Hepatocyte (in vitro differentiated cells): ENCODE data around the gene ARID2. TPM values are rescaled to one million over a fixed set of nuclear protein-coding genes. Genes with fewer than 3 reads are reported as not detected.
A peak's percentile ranks its signal among the peaks of the same experiment; 100 is the strongest.

Source experiments
- DNase-seq: peaks from one replicate; pipeline ENCODE4 v3.0.0-alpha.2; 2016; ENCODE audit warnings: low spot score
- H2AFZ ChIP-seq: fragments of 200-600 bp; sonication (generic); 2 replicates; pipeline ENCODE4 v1.6.0; 2016; ENCODE audit warnings: antibody characterized with exemption, mild to moderate bottlenecking
- H3K27ac ChIP-seq: fragments of 200-600 bp; sonication (generic); 2 replicates; pipeline ENCODE4 v1.5.1; 2016; ENCODE audit warnings: mild to moderate bottlenecking
- H3K27me3 ChIP-seq: fragments of 200-600 bp; sonication (generic); 2 replicates; pipeline ENCODE4 v1.6.1; 2016
- H3K36me3 ChIP-seq: fragments of 200-600 bp; sonication (generic); replicated peaks from 2 replicates; pipeline ENCODE4 v1.5.1; 2016; ENCODE audit warnings: low read depth; ENCODE audit not compliant: insufficient read depth
- H3K4me1 ChIP-seq: fragments of 200-600 bp; sonication (generic); 2 replicates; pipeline ENCODE4 v1.5.1; 2016; ENCODE audit warnings: mild to moderate bottlenecking, moderate library complexity; ENCODE audit not compliant: insufficient read depth
- H3K4me2 ChIP-seq: fragments of 200-600 bp; sonication (generic); 2 replicates; pipeline ENCODE4 v1.6.0; 2016
- H3K4me3 ChIP-seq: fragments of 200-600 bp; sonication (generic); 2 replicates; pipeline ENCODE4 v1.5.1; 2016; ENCODE audit warnings: mild to moderate bottlenecking
- H3K79me2 ChIP-seq: fragments of 200-600 bp; sonication (generic); 2 replicates; pipeline ENCODE4 v1.6.0; 2017; ENCODE audit warnings: mild to moderate bottlenecking
- H3K9me2 ChIP-seq: fragments of 200-600 bp; sonication (generic); replicated peaks from 2 replicates; pipeline ENCODE4 v1.6.0; 2017; ENCODE audit warnings: mild to moderate bottlenecking; ENCODE audit not compliant: insufficient read depth
- H3K9me3 ChIP-seq: fragments of 200-600 bp; sonication (generic); 2 replicates; pipeline ENCODE4 v1.5.1; 2016; ENCODE audit warnings: low read depth, mild to moderate bottlenecking
- H4K20me1 ChIP-seq: fragments of 200-600 bp; sonication (generic); 2 replicates; pipeline ENCODE4 v1.6.0; 2016; ENCODE audit warnings: mild to moderate bottlenecking; ENCODE audit not compliant: insufficient read depth, poor library complexity, severe bottlenecking
- EZH2 ChIP-seq: fragments of 200-600 bp; sonication (generic); IDR thresholded peaks from 2 replicates; pipeline ENCODE4 v1.6.1; 2016; ENCODE audit warnings: antibody characterized with exemption, mild to moderate bottlenecking, borderline replicate concordance
- EZH2phosphoT487 ChIP-seq: fragments of 200-600 bp; sonication (generic); IDR thresholded peaks from one replicate; pipeline ENCODE4 v1.6.1; 2018; ENCODE audit warnings: antibody characterized with exemption, mild to moderate bottlenecking, low read depth, moderate library complexity; ENCODE audit not compliant: unreplicated experiment, severe bottlenecking
- WGBS: methylation state at CpG from one replicate; pipeline ENCODE4 v1.1.6; 2016; ENCODE audit warnings: low lambda C conversion rate; ENCODE audit errors: missing lambda C conversion rate; 5-methylcytosine and 5-hydroxymethylcytosine counted together
- polyA plus RNA-seq: library from polyadenylated mRNA; unstranded; fragments of >200 nt; fragmentation: Nextera tagmentation; extraction: Ambion mirVana; gene quantifications from 2 replicates; pipeline ENCODE4 v1.2.1, GENCODE V29; 2016
- total RNA-seq: library from RNA; depleted of rRNA; stranded (reverse); fragments of >200 nt; gene quantifications from 2 replicates; pipeline ENCODE4 v1.2.3, GENCODE V29; 2014
- TF ChIP-seq, protein P1 (sequence below): fragments of 200-600 bp; sonication (generic); IDR thresholded peaks from 2 replicates; pipeline ENCODE4 v1.5.1; 2016; ENCODE audit warnings: antibody characterized with exemption, mild to moderate bottlenecking; ENCODE audit not compliant: poor library complexity

The ARID2 gene
- total and polyA plus RNA-seq, 2 experiments from 2014 or later: 11.9 to 29.7 TPM

DNA sequence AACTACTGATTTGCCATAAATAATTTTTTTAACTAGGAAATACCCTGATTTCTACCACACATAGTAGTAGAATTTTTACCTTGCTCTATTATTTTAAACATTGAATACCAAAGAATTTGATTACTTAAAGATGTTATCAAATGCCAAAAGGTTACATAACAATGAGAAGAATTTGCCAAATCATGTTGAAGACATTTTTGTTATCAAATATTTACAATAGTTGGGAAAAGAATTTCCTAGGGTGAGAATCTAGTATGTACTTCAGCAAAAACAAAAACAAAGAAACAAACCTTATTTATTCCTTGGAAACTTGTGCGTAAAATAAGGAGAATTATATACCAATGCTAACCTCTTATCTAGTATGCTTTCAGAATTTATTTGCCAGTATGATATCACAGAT lies 153.7 kb downstream of the ARID2 start:
- Histone ChIP-seq H3K4me3 (no peak overlapping the region), H3K36me3 (no peaks in the 10 kb centered on the region), H3K9me3 (no peaks in the 10 kb centered on the region), H2AFZ (no peak overlapping the region), H3K27ac (no peak overlapping the region), H3K9me2 (no peaks in the 10 kb centered on the region), H3K4me2 (no peak overlapping the region), H4K20me1 (no peaks in the 10 kb centered on the region), H3K27me3 (no peaks in the 10 kb centered on the region), H3K79me2 (no peaks in the 10 kb centered on the region), H3K4me1 (peaks cover 16% of the 10 kb centered on the region)
- no peak for DNase-seq
- TF ChIP-seq EZH2phosphoT487: no peak
- no peak for TF ChIP-seq EZH2
- TF ChIP-seq, protein P1, sequence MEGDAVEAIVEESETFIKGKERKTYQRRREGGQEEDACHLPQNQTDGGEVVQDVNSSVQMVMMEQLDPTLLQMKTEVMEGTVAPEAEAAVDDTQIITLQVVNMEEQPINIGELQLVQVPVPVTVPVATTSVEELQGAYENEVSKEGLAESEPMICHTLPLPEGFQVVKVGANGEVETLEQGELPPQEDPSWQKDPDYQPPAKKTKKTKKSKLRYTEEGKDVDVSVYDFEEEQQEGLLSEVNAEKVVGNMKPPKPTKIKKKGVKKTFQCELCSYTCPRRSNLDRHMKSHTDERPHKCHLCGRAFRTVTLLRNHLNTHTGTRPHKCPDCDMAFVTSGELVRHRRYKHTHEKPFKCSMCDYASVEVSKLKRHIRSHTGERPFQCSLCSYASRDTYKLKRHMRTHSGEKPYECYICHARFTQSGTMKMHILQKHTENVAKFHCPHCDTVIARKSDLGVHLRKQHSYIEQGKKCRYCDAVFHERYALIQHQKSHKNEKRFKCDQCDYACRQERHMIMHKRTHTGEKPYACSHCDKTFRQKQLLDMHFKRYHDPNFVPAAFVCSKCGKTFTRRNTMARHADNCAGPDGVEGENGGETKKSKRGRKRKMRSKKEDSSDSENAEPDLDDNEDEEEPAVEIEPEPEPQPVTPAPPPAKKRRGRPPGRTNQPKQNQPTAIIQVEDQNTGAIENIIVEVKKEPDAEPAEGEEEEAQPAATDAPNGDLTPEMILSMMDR: no peak
- 100% methylated on average over 1 of the region's 1 CpG for WGBS

DNA sequence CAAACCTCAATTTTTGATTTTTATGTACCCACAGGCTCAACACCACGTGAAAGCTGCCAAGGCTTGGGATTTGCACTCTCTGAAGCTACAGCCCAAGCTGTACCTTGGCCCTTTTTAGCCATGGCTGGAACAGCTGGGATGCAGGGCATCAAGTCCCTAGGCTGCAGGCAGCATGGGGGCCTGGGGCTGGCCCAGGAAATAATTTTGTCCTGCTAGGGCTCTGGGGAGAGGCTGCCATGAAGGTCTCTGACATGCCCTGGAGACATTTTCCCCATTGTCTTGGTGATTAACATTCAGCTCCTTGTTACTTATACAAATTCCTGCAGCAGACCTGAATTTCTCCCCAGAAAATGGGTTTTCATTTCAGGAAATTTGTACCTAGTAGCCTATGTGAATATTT lies 157.2 kb downstream of the ARID2 start:
- TF ChIP-seq EZH2 (no peak), EZH2phosphoT487 (no peak)
- TF ChIP-seq, protein P1: no peak
- WGBS: 94% methylated on average over 1 of the region's 1 CpG

DNA sequence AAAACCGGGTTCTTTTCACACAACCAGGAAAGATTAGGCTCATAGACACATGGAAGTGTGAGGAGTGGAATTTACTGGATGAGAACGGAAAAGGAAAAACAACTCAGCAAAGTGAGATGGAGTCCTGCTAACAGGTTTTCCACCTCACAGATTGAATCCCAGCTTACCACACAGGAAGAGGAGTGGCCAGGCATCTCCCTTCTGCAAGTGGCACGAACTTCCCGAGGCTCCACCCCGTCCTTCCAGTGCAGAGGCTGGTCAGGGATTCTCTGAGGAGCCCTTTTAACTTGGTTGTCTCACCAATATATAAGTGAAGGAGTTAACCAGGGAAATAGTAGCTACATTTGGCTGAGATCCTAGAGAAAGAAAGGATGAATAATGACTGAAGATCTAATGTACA lies 158.0 kb downstream of the ARID2 start:
- Histone ChIP-seq H2AFZ (no peak overlapping the region), H3K9me2 (no peaks in the 10 kb centered on the region), H3K4me1 (no peaks in the 10 kb centered on the region), H3K27ac (no peak overlapping the region), H3K36me3 (no peaks in the 10 kb centered on the region), H3K4me3 (no peak overlapping the region), H3K27me3 (no peaks in the 10 kb centered on the region), H4K20me1 (no peaks in the 10 kb centered on the region), H3K4me2 (no peak overlapping the region), H3K79me2 (no peaks in the 10 kb centered on the region), H3K9me3 (no peaks in the 10 kb centered on the region)
- 91% methylated on average over 5 of the region's 5 CpGs for WGBS
- no peak for DNase-seq
- TF ChIP-seq, protein P1: no peak
- TF ChIP-seq EZH2 (no peak), EZH2phosphoT487 (no peak)

More for the DNA sequence above, 157.2 kb downstream of the ARID2 start:
- DNase-seq: no peak
- Histone ChIP-seq H3K36me3 (no peaks in the 10 kb centered on the region), H3K4me2 (no peak overlapping the region), H3K27ac (no peak overlapping the region), H3K4me1 (no peaks in the 10 kb centered on the region), H2AFZ (no peak overlapping the region), H4K20me1 (no peaks in the 10 kb centered on the region), H3K9me2 (no peaks in the 10 kb centered on the region), H3K79me2 (no peaks in the 10 kb centered on the region), H3K4me3 (no peak overlapping the region), H3K9me3 (no peaks in the 10 kb centered on the region), H3K27me3 (no peaks in the 10 kb centered on the region)

DNA sequence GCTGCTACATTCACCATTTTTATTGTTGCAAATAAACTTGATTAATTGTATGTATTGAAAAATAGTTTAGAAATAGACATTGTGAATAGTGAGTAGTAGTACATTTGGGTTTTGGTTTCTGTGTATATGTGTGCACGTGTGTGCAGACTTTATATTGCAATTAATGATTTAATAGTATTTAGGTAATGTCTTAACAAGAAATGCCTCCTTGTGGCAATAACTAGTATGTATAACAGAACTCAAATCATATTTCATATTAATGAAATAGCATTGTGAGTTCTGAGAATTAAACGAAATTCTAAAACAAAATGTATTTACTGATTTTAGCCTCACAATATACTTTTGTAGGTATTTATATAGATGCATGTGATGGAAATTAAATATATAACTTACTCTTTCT lies 160.8 kb downstream of the ARID2 start:
- no peaks in the 10 kb centered on the region for H3K9me2 ChIP-seq
- H3K4me2 ChIP-seq: no peak overlapping the region
- H3K4me3 ChIP-seq: no peak overlapping the region
- H3K36me3 ChIP-seq: no peaks in the 10 kb centered on the region
- TF ChIP-seq, protein P1: peak; percentile 9
- no peak for TF ChIP-seq EZH2
- no peak for TF ChIP-seq EZH2phosphoT487
- no peaks in the 10 kb centered on the region for H3K79me2 ChIP-seq
- H4K20me1 ChIP-seq: no peaks in the 10 kb centered on the region
- WGBS: 95% methylated on average over 2 of the region's 2 CpGs
- H3K27ac ChIP-seq: no peak overlapping the region
- no peaks in the 10 kb centered on the region for H3K9me3 ChIP-seq
- DNase-seq: no peak
- no peaks in the 10 kb centered on the region for H3K4me1 ChIP-seq
- H3K27me3 ChIP-seq: no peaks in the 10 kb centered on the region
- no peak overlapping the region for H2AFZ ChIP-seq
